ENCODE results near the gene GLB1L2.
"Not testable (repeated sequence)": the region's sequence is repeated elsewhere in the genome, so short reads cannot be mapped to it uniquely, and the experiment has no call there.

GLB1L2 gene, protein sequence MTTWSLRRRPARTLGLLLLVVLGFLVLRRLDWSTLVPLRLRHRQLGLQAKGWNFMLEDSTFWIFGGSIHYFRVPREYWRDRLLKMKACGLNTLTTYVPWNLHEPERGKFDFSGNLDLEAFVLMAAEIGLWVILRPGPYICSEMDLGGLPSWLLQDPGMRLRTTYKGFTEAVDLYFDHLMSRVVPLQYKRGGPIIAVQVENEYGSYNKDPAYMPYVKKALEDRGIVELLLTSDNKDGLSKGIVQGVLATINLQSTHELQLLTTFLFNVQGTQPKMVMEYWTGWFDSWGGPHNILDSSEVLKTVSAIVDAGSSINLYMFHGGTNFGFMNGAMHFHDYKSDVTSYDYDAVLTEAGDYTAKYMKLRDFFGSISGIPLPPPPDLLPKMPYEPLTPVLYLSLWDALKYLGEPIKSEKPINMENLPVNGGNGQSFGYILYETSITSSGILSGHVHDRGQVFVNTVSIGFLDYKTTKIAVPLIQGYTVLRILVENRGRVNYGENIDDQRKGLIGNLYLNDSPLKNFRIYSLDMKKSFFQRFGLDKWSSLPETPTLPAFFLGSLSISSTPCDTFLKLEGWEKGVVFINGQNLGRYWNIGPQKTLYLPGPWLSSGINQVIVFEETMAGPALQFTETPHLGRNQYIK

GRCh38 chr11:134331354-134332188, at the start of gene GLB1L2:
GLB1L2 (plus strand) TSS chr11:134331988; CDS start chr11:134332062, 74 bp downstream.
- peak; percentile 61 to 62 for DNase-seq (ENCODE audit: low read depth in 2 of 2)

DNA sequence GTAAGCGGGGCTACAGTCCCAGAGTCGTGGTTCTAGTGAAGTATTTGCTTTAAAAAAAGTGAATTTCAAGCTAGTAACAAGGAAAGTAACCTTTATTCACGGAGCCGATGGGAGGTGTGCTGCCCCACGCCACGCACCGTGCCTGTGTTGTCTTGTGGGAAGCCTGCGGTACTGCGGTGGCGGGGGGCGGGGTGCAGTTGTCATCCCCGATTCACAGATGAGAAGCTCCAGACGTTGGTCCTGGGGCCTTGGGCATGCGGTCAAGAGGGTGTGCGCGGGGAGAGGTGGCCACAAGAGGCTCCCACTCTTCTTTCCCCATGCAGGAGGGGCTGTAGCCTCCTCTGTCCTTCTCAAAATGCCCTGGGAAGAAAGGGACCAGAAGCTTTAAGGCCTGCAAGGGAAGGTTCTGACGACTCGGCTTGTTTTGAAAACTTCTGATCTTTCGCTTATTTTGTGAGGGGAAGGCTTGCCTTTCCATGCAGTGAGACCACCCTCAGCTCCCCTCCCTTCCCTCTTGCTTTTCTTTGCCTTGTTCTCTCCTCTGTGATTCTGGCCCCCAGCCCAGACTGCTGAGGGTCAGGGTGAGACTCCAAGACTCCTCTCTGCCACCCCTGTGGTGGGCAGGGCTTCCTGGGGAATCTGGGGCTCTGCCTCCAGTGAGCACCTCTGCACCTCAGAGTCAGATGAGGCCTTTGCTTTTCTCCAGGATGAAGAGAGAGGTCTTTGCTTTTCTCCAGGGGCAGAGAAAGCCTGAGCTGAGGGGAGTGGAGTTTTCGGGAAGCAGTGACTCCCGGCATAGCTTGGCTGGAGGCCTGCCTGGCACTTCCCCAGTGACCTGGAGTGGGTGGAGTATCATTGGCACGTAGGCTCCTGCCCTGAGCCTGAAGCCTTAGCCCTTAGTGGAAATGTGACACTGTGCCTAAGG, 49.4 kb upstream of the GLB1L2 start:
- DNase-seq (ENCODE audit: low read depth in 2 of 2), result no peak

DNA sequence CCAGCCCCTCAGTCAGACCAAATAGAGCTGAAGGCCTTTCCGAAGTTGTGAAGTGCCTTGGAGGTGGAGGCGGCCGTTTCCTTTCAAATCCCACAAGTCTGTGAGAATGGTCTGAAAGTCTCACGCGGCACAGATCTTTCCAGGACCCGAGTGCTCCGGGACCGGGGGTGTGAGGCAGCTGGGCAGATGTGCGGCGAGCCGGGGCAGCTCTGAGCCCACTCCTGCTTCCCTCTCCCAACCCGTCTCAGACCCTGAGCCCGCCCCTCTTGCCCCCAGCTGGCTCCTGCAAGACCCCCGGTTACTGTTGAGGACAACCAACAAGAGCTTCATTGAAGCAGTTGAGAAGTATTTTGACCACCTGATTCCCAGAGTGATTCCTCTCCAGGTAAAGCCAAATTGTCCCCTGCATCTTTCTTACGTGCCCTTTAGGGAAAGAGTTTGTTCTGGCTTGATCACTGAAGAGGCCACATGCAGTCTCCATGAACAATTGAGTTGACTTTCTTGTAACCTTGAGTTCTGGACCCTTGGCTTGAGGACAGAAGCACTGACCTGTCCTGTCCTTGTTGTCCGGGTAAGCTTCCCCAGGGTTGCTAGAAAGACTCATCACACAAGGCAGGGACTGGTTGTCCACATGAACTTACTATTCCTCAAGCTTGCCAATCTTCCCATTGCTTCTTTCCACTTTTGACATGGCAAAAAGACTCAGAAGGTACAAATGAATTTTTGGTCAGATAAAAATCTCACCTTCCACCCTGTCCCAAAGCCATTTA, 48.1 kb upstream of the GLB1L2 start:
- no peak for DNase-seq (ENCODE audit: low read depth in 2 of 2)

- not testable (repeated sequence) for DNase-seq (ENCODE audit: low read depth in 2 of 2)
Measured at GRCh38 chr11:134284349-134284748, 47.4 kb upstream of the GLB1L2 start.

- DNase-seq (ENCODE audit: low read depth in 2 of 2), result no peak
Measured at GRCh38 chr11:134287561-134287960, 44.2 kb upstream of the GLB1L2 start.

DNA sequence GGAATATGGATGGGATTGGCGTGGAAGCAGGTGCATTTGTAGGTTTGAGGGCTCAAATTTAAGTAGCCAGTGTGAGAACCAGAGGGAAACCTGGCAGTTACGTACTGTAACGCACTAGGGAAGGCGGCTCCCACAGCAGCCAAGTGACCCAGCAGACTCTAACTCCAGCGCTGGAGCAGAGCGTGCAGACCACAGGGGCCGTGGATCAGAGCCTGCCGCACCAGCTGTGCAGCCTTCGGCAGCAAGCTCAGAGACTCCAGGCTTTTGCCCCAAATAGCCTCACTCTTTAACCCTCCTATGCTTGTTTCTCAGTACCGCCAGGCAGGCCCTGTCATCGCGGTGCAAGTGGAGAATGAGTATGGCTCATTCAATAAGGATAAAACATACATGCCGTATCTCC, 43.3 kb upstream of the GLB1L2 start:
- DNase-seq (ENCODE audit: low read depth in 2 of 2), result no peak

DNA sequence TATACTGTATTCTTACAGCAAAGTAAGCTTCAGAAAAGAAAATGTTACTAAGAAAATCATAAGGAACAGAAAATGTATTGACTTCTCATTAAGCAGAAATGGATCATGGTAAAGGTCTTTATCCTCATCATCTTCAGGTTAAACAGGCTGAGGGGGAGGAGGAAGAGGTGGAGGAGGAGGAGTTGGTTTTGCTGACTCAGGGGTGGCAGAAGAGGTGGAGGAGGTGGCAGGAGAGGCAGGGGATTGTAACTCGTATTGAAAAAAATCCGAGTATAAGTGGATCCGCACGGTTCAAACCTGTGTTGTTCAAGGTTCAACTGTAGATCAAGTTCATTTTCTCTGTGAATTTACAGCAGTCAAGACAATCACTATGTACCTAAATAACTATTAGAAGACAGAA, 42.6 kb upstream of the GLB1L2 start:
- DNase-seq (ENCODE audit: low read depth in 2 of 2), result no peak

- no peak for DNase-seq (ENCODE audit: low read depth in 2 of 2)
Measured at GRCh38 chr11:134289789-134290188, 42.0 kb upstream of the GLB1L2 start.

DNA sequence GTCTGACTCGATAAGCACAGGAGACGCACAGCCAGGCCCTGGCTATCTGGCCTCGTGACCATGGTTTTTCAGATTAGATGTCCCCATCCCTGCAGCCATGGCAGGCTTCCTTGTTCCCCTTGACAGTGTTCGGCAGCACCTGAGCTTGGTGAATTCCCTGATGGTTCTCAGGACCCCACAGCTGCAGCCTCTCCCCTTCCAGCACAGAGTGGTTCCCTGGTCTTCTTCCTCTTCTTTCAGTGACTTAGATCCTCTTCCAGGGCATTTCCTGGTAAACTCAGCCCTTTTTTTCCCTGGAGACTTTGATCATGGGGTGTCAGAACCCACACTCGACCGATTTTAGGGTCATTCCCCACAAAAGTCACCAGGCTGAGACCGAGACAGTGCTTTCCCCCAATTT, 41.1 kb upstream of the GLB1L2 start:
- no peak for DNase-seq (ENCODE audit: low read depth in 2 of 2)

DNA sequence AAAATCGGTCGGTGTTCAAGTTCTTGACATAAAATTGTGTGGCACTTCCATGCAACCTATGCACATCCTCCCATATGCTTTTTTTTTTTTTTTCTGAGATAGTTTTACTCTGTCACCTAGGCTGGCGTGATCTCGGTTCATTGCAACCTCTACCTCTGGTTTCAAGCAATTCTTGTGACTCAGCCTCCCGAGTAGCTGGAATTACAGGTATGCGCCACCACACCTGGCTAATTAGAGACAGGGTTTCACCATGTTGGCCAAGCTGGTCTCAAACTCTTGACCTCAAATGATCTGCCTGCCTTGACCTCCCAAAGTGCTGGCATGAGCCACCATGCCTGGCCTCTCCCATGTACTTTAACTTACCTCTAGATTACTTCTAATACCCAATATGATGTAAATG, 40.6 kb upstream of the GLB1L2 start:
- DNase-seq (ENCODE audit: low read depth in 2 of 2), result no peak

DNA sequence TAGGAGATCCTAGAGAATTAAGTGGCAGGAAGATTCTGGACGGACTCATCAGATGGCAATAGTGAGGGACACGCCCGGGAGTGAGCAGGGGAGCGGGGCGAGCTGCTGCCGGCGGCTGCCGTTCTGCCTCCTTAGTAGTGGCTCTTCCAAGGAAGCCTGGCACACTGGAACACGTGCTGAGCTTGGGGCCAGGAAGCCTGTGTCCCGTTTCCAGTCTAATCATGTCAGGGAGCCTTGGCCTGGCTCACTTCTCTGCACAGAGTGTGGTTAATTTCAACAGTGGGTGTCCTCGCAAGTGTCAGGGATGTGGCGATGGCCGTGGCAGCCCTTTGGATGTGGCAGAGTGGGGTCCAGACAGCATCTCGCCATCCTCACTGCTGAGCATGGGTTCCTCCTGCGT, 39.1 kb upstream of the GLB1L2 start:
- DNase-seq (ENCODE audit: low read depth in 2 of 2), result no peak

DNA sequence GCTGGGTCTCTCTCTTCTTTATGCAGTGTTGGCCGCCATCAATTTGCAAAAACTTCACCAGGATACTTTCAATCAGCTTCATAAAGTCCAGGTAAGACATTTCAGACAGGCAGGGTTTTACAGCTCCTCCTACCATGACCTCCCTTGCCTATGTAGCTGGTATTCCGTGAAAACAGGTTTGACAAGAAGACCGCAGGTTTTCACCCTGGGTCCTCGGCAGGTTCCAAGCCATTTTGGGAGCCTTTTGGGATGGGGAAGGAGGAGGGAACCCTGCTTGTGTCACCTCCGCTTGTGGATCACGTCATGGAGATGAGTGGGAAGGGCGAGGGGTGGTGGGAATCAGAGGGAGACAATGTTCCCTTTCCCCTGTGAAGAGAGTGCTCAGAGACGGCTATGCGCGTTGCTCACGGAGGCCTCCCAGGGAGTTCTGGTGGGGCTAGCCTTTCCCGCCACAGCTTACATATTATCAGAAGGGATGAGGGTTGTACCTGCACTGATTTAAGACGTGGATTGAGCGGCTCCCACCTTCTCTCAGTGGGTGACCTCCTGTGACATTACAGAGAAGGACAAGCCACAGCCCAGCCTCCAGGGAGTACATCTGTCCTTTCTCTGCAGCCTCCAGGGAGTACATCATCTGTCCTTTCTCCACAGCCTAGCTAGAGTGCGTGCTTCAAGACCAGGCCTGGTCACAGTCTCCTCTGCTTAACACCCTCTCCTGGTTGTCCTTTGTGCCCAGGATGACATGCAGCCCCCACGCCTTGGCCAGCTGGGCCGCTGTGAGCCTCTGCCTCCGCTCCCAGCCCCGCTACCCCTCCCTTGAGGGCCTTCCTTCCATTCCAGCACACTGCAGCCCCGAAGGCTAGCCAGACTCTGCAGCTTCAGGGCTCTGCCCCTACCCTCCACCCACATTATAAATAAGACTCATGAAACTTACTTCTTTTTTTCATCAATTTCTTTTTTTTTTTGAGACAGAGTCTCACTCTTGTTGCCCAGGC, 38.4 kb upstream of the GLB1L2 start:
- no peak for DNase-seq (ENCODE audit: low read depth in 2 of 2)

DNA sequence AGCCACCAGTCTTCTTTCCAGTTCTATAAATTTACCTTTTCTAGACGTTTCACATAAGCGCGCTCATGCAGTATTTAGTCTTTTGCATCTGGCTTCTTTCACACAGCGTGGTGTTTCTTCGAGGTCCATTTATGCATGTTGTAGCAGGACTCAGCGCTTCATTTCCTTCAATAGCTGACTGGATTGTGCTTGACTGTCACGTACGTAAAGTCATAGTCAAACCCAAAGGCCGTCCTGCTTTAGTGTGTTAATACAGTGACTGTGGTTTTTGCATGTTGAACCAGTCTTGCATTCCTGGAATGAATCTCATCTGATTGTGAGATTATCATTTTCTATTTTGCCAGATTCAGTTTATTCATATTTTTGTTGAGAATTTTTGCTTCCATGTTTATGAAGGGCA, 37.1 kb upstream of the GLB1L2 start:
- no peak for DNase-seq (ENCODE audit: low read depth in 2 of 2)

- DNase-seq (ENCODE audit: low read depth in 2 of 2), result no peak
Measured at GRCh38 chr11:134312223-134312622, 19.6 kb upstream of the GLB1L2 start.

DNA sequence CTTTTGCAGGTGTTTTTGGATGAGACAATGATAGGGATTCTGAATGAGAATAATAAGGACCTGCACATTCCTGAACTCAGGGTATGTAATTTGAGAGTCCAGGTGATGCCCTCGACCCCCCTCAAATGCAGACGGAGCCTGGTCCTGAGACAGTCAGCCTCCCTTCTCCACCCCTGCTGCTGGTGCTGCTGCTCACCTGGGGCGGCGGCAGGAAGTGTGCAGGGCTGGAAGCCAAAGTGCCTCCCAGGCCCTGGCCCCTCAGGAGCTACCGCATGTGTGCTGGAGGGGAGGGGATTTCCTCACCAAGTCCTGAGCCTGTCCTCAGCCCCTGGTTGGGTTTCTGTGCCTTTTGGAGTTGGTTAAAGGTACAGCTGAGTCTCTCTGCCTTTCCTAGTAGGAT, 19.0 kb upstream of the GLB1L2 start:
- DNase-seq (ENCODE audit: low read depth in 2 of 2), result no peak

- no peak for DNase-seq (ENCODE audit: low read depth in 2 of 2)
Measured at GRCh38 chr11:134313379-134313778, 18.4 kb upstream of the GLB1L2 start.

- DNase-seq (ENCODE audit: low read depth in 2 of 2), result no peak
Measured at GRCh38 chr11:134313821-134314607, 17.8 kb upstream of the GLB1L2 start.

DNA sequence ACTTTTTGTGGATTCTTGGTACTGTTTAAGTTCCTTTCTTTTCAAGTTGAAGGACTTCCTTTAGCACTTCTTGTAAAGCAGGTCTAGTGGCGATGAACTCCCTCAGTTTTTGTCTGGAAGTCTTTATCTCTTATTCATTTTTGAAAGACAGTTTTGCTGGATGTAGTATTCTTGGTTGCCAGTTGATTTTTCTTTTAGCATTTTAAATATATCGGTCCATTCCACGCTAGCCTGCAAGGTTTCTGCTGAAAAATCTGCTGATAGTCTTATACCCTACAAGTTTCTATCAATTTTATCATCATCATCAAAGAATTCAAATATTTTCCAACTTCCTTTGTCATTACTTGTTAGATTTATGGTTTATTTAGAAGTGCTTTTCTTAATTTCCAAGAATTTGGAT, 14.7 kb upstream of the GLB1L2 start:
- no peak for DNase-seq (ENCODE audit: low read depth in 2 of 2)

- not testable (repeated sequence) for DNase-seq (ENCODE audit: low read depth in 2 of 2)
Measured at GRCh38 chr11:134321373-134321772, 10.4 kb upstream of the GLB1L2 start.

Measured in stimulated activated CD8-positive, alpha-beta memory T cell treated with anti-CD3 and anti-CD28 coated beads, Interleukin-7, amount 100 ng/mL, for 1 hour (primary cell).